Nephron (organoid): ENCODE results near the gene BOD1.

ENCODE experiments used
- H3K27ac Mint-ChIP-seq, 3 experiments: 2 replicates each; pipeline ENCODE4 v1.8.0; 2020; ENCODE audit warnings: mixed read lengths in 3 of 3, mild to moderate bottlenecking in 2 of 3, moderate library complexity in 1 of 3
- H3K27me3 Mint-ChIP-seq: 2 replicates; pipeline ENCODE4 v1.8.0; 2021; ENCODE audit warnings: low read depth, mild to moderate bottlenecking, moderate library complexity, mixed read lengths
- H3K36me3 Mint-ChIP-seq: 2 replicates; pipeline ENCODE4 v1.8.0; 2020; ENCODE audit warnings: low read depth, mixed read lengths
- H3K4me1 Mint-ChIP-seq: 2 replicates; pipeline ENCODE4 v1.8.0; 2020; ENCODE audit warnings: mixed read lengths
- H3K4me3 Mint-ChIP-seq, 3 experiments: 2 replicates each; pipeline ENCODE4 v1.8.0; 2020; ENCODE audit warnings: mild to moderate bottlenecking in 3 of 3, mixed read lengths in 3 of 3, moderate library complexity in 2 of 3
- H3K9me3 Mint-ChIP-seq: 2 replicates; pipeline ENCODE4 v1.8.0; 2020; ENCODE audit warnings: mixed read lengths
- CTCF ChIP-seq, 3 experiments: fragments of 200-600 bp; sonication (generic); IDR thresholded peaks; one replicate each; pipeline ENCODE4 v1.5.0; 2021; ENCODE audit warnings: antibody characterized with exemption in 3 of 3; ENCODE audit not compliant: unreplicated experiment in 3 of 3

Gene BOD1

GRCh38 chr5:173582216-173583111 lies 34.0 kb downstream of the BOD1 start:
- Mint-ChIP-seq H3K9me3 (peaks cover 26% of the 10 kb centered on the region), H3K4me3 (no peak overlapping the region), H3K4me1 (peaks cover 37% of the 10 kb centered on the region), H3K27me3 (peaks cover 7% of the 10 kb centered on the region), H3K27ac (peak overlapping the region; percentile 44 to 67 (median 66)), H3K36me3 (peaks cover 33% of the 10 kb centered on the region)
- no peak for TF ChIP-seq CTCF (IDR thresholded peaks at IDR 0.05; ENCODE audit: unreplicated experiment in 3 of 3)

GRCh38 chr5:173581408-173582215 lies 34.8 kb downstream of the BOD1 start:
- Mint-ChIP-seq H3K27ac (peak overlapping the region; percentile 44 to 67 (median 66)), H3K27me3 (peaks cover 15% of the 10 kb centered on the region), H3K9me3 (peaks cover 21% of the 10 kb centered on the region), H3K4me1 (peaks cover 37% of the 10 kb centered on the region), H3K4me3 (no peak overlapping the region), H3K36me3 (peaks cover 29% of the 10 kb centered on the region)
- peak; percentile 52 to 69 (median 56) for TF ChIP-seq CTCF (IDR thresholded peaks at IDR 0.05; ENCODE audit: unreplicated experiment in 3 of 3)

GRCh38 chr5:173578947-173579615 lies 37.4 kb downstream of the BOD1 start:
- Mint-ChIP-seq H3K4me1 (peaks cover 51% of the 10 kb centered on the region), H3K27me3 (peaks cover 25% of the 10 kb centered on the region), H3K36me3 (peaks cover 16% of the 10 kb centered on the region), H3K27ac (no peak overlapping the region), H3K9me3 (peaks cover 6% of the 10 kb centered on the region), H3K4me3 (no peak overlapping the region)
- no peak for TF ChIP-seq CTCF (IDR thresholded peaks at IDR 0.05; ENCODE audit: unreplicated experiment in 3 of 3)

- Mint-ChIP-seq H3K36me3 (peaks cover 12% of the 10 kb centered on the region), H3K4me1 (peaks cover 45% of the 10 kb centered on the region), H3K4me3 (no peak overlapping the region), H3K9me3 (peaks cover 4% of the 10 kb centered on the region), H3K27ac (no peak overlapping the region), H3K27me3 (peaks cover 31% of the 10 kb centered on the region)
- no peak for TF ChIP-seq CTCF (IDR thresholded peaks at IDR 0.05; ENCODE audit: unreplicated experiment in 3 of 3)
Observed at GRCh38 chr5:173577817-173578216, 38.6 kb downstream of the BOD1 start.

- H3K36me3 Mint-ChIP-seq: peaks cover 12% of the 10 kb centered on the region
- TF ChIP-seq CTCF (IDR thresholded peaks at IDR 0.05; ENCODE audit: unreplicated experiment in 3 of 3): no peak
- H3K27me3 Mint-ChIP-seq: peaks cover 33% of the 10 kb centered on the region
- H3K4me3 Mint-ChIP-seq: no peak overlapping the region
- peaks cover 4% of the 10 kb centered on the region for H3K9me3 Mint-ChIP-seq
- H3K4me1 Mint-ChIP-seq: peaks cover 42% of the 10 kb centered on the region
- H3K27ac Mint-ChIP-seq: no peak overlapping the region
Observed at GRCh38 chr5:173577166-173577565, 39.3 kb downstream of the BOD1 start.
